HCT116 (cell line): ENCODE data around the gene SYTL4. TPM values are rescaled to one million over a fixed set of nuclear protein-coding genes. Genes with fewer than 3 reads are reported as not detected.

ENCODE experiments used
- ATAC-seq: fragments of 200-7000 bp; cut with Tn5 transposase; 2 replicates; pipeline ENCODE4 v1.9.1; 2020; ENCODE audit warnings: mild to moderate bottlenecking, moderate library complexity
- BruUV-seq: library from RNA; stranded (reverse); fragments of 400-500 nt; replicated peaks from 2 replicates; lab custom pipeline; 2021; lab: Mats Ljungman, UMichigan
- CTCF ChIA-PET: fragments of 300-600 bp; sonication (Branson Sonifier 250); formaldehyde crosslinking; loops from one replicate; lab custom pipeline; 2021; ENCODE audit warnings: antibody characterized with exemption; lab: Charles Lee
- POLR2A ChIA-PET: fragments of 300-600, 350-600 bp; sonication (Branson Sonifier 250); formaldehyde crosslinking; loops from one replicate; lab custom pipeline; 2021; ENCODE audit warnings: antibody characterized with exemption; lab: Charles Lee
- RAD21 ChIA-PET, 2 experiments: fragments of 300-600 bp; sonication (Branson Sonifier 250); formaldehyde crosslinking; loops; one replicate each; lab custom pipeline; 2023; ENCODE audit warnings: low total read pairs in 2 of 2; ENCODE audit not compliant: uncharacterized antibody in 2 of 2, unreplicated experiment in 2 of 2, low non-redundant PET in 1 of 2; lab: Charles Lee
- DNase-seq: peaks from one replicate; pipeline ENCODE4 v3.0.0-alpha.2; 2010; ENCODE audit warnings: low read depth, low spot score
- H2AFZ ChIP-seq: fragments of 200-600 bp; shearing (Covaris generic), sonication (generic); 2 replicates; pipeline ENCODE4 v1.6.1; 2017; ENCODE audit warnings: low read depth, mixed run types, mixed read lengths, antibody characterized with exemption, low read length; ENCODE audit not compliant: poor library complexity, severe bottlenecking
- H3K27ac ChIP-seq: 2 replicates; pipeline ENCODE4 v1.5.1; 2012; ENCODE audit warnings: low read depth, low read length
- H3K27me3 ChIP-seq: fragments of 200-600 bp; sonication (generic); 2 replicates; pipeline ENCODE4 v1.6.1; 2016; ENCODE audit warnings: mixed run types, low read length, mixed read lengths; ENCODE audit not compliant: insufficient read depth
- H3K36me3 ChIP-seq, 2 experiments: fragments of 200-500 bp in 1 of 2; fragments of 200-600 bp in 1 of 2; sonication (Bioruptor generic) in 1 of 2; sonication (generic) in 1 of 2; 2 replicates each; pipeline versions ENCODE4 v1.5.1 to v1.6.1; 2014 to 2016; ENCODE audit warnings: low read length in 2 of 2, inconsistent platforms in 1 of 2, mixed read lengths in 1 of 2, mixed run types in 1 of 2; ENCODE audit not compliant: insufficient read depth in 2 of 2, control insufficient read depth in 1 of 2
- H3K4me1 ChIP-seq, 2 experiments: fragments of 200-600 bp in 1 of 2; sonication (generic) in 1 of 2; 2 replicates each; pipeline versions ENCODE4 v1.5.1 to v1.6.1; 2012 to 2017; ENCODE audit warnings: low read length in 2 of 2, inconsistent platforms in 1 of 2, mild to moderate bottlenecking in 1 of 2, mixed read lengths in 1 of 2, mixed run types in 1 of 2, moderate library complexity in 1 of 2; ENCODE audit not compliant: insufficient read depth in 2 of 2, control insufficient read depth in 1 of 2
- H3K4me2 ChIP-seq: fragments of 200-600 bp; sonication (generic); 2 replicates; pipeline ENCODE4 v1.6.1; 2017; ENCODE audit warnings: mixed run types, low read length, mixed read lengths
- H3K4me3 ChIP-seq, 2 experiments: fragments of 200-600 bp in 1 of 2; sonication (generic) in 1 of 2; replicated peaks in 1 of 2; 2 replicates each; pipeline ENCODE4 v1.5.1; 2011 to 2016; ENCODE audit warnings: low read length in 2 of 2, control low read depth in 1 of 2, low read depth in 1 of 2, mild to moderate bottlenecking in 1 of 2, mixed read lengths in 1 of 2, mixed run types in 1 of 2
- H3K79me2 ChIP-seq: fragments of 200-600 bp; sonication (generic); 2 replicates; pipeline ENCODE4 v1.6.1; 2017; ENCODE audit warnings: mild to moderate bottlenecking, mixed run types, low read length, moderate library complexity, mixed read lengths; ENCODE audit not compliant: insufficient read depth
- H3K9ac ChIP-seq: fragments of 200-600 bp; sonication (generic); 2 replicates; pipeline ENCODE4 v1.6.1; 2016; ENCODE audit warnings: low read length, mixed read lengths
- H3K9me2 ChIP-seq: fragments of 200-600 bp; sonication (generic), shearing (Covaris generic); 2 replicates; pipeline ENCODE4 v1.6.1; 2017; ENCODE audit warnings: mixed run types, mild to moderate bottlenecking, moderate library complexity; ENCODE audit not compliant: insufficient read depth
- H3K9me3 ChIP-seq, 2 experiments: fragments of 200-500 bp in 1 of 2; fragments of 200-600 bp in 1 of 2; sonication (Bioruptor generic) in 1 of 2; sonication (generic) in 1 of 2; 2 replicates each; pipeline ENCODE4 v1.6.1; 2014 to 2017; ENCODE audit warnings: low read length in 2 of 2, mixed read lengths in 2 of 2, inconsistent platforms in 1 of 2, low read depth in 1 of 2, mild to moderate bottlenecking in 1 of 2, mixed run types in 1 of 2, moderate library complexity in 1 of 2; ENCODE audit not compliant: control insufficient read depth in 1 of 2, insufficient read depth in 1 of 2
- H4K20me1 ChIP-seq: fragments of 200-600 bp; sonication (generic), shearing (Covaris generic); 2 replicates; pipeline ENCODE4 v1.6.1; 2017; ENCODE audit warnings: mixed run types, mild to moderate bottlenecking, moderate library complexity; ENCODE audit not compliant: insufficient read depth
- CBX3 ChIP-seq: IDR thresholded peaks from 2 replicates; pipeline ENCODE4 v1.6.1; 2012; ENCODE audit warnings: low read depth
- CEBPB ChIP-seq: IDR thresholded peaks from 2 replicates; pipeline ENCODE4 v1.6.1; 2012; ENCODE audit warnings: low read depth
- EGR1 ChIP-seq: IDR thresholded peaks from 2 replicates; pipeline ENCODE4 v1.6.1; 2012; ENCODE audit warnings: low read depth
- ELF1 ChIP-seq: IDR thresholded peaks from 2 replicates; pipeline ENCODE4 v1.6.1; 2012; ENCODE audit warnings: low read depth, borderline replicate concordance
- EZH2 ChIP-seq: fragments of 200-600 bp; sonication (generic); IDR thresholded peaks from 2 replicates; pipeline ENCODE4 v1.6.1; 2017; ENCODE audit warnings: antibody characterized with exemption, mixed run types
- EZH2phosphoT487 ChIP-seq: fragments of 200-600 bp; IDR thresholded peaks from 2 replicates; pipeline ENCODE4 v1.6.1; 2018; ENCODE audit warnings: antibody characterized with exemption, borderline replicate concordance
- JUND ChIP-seq: IDR thresholded peaks from 2 replicates; pipeline ENCODE4 v1.6.1; 2012
- RAD21 ChIP-seq: IDR thresholded peaks from 2 replicates; pipeline ENCODE4 v1.6.1; 2012; ENCODE audit warnings: low read depth, mild to moderate bottlenecking
- SIN3A ChIP-seq: IDR thresholded peaks from 2 replicates; pipeline ENCODE4 v1.6.1; 2012; ENCODE audit warnings: low read depth
- SRF ChIP-seq: IDR thresholded peaks from 2 replicates; pipeline ENCODE4 v1.6.1; 2012; ENCODE audit warnings: low read depth
- TCF7L2 ChIP-seq: IDR thresholded peaks from 2 replicates; pipeline ENCODE4 v1.7.0; 2011; ENCODE audit warnings: borderline replicate concordance, inconsistent platforms; ENCODE audit not compliant: insufficient read depth, insufficient read length; ENCODE audit errors: extremely low read depth
- YY1 ChIP-seq: IDR thresholded peaks from 2 replicates; pipeline ENCODE4 v1.6.1; 2011; ENCODE audit warnings: low read length, low read depth, moderate library complexity, mild to moderate bottlenecking; ENCODE audit not compliant: insufficient replicate concordance; ENCODE audit errors: extremely low read depth
- ZFX ChIP-seq: fragments of 450-650 bp; IDR thresholded peaks from 2 replicates; pipeline ENCODE4 v1.6.1; 2017
- ZNF274 ChIP-seq: fragments of 200-500 bp; sonication (Bioruptor generic); IDR thresholded peaks from 2 replicates; pipeline ENCODE4 v1.6.1; 2014; ENCODE audit warnings: mild to moderate bottlenecking, low read depth, low read length, inconsistent platforms
- intact Hi-C: fragments of 100-400 bp; cut with micrococcal nuclease; formaldehyde crosslinking; loops from 2 replicates; pipeline ENCODE4 v1.10.0; 2022
- total RNA-seq: library from RNA; stranded (reverse); gene quantifications from one replicate; pipeline ENCODE4 v1.2.1, GENCODE V29; 2021; ENCODE audit not compliant: unreplicated experiment
- TF ChIP-seq, protein P1 (sequence below): IDR thresholded peaks from 2 replicates; pipeline ENCODE4 v1.6.1; 2012; ENCODE audit warnings: low read depth
- TF ChIP-seq, protein P2 (sequence below): IDR thresholded peaks from 2 replicates; pipeline ENCODE4 v1.6.1; 2012

SYTL4 gene
- total RNA-seq, 1 experiment from 2014 or later = 8.8 TPM

DNA sequence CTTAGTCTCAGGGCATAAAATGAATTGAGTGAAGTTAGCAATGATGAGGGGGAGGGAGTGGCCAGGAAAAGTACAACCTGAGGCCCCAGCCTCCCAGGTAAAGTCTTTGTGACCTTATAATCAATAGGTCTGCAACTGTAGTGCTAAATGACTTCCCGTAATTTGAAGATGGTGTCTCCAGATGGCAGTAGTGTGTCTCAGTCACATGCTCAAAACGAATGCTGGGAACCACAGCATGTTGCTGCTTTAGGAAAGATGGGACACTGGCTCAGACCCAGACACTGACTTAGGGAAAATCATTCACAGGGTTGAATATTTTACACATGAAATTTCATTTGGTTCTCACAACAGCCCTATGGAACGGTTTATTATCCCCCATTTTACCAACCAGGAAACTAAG is 77.7 kb downstream of the SYTL4 start (continued):
- TF ChIP-seq ELF1 (no peak), SIN3A (no peak), CEBPB (no peak), JUND (no peak), SRF (no peak), YY1 (peak; percentile 23), EZH2phosphoT487 (no peak), ZFX (no peak), ZNF274 (no peak), EZH2 (no peak), EGR1 (no peak), CBX3 (peak; percentile 47; the same call in 1 of the 2 replicates), TCF7L2 (no peak)
- TF ChIP-seq, protein P1, sequence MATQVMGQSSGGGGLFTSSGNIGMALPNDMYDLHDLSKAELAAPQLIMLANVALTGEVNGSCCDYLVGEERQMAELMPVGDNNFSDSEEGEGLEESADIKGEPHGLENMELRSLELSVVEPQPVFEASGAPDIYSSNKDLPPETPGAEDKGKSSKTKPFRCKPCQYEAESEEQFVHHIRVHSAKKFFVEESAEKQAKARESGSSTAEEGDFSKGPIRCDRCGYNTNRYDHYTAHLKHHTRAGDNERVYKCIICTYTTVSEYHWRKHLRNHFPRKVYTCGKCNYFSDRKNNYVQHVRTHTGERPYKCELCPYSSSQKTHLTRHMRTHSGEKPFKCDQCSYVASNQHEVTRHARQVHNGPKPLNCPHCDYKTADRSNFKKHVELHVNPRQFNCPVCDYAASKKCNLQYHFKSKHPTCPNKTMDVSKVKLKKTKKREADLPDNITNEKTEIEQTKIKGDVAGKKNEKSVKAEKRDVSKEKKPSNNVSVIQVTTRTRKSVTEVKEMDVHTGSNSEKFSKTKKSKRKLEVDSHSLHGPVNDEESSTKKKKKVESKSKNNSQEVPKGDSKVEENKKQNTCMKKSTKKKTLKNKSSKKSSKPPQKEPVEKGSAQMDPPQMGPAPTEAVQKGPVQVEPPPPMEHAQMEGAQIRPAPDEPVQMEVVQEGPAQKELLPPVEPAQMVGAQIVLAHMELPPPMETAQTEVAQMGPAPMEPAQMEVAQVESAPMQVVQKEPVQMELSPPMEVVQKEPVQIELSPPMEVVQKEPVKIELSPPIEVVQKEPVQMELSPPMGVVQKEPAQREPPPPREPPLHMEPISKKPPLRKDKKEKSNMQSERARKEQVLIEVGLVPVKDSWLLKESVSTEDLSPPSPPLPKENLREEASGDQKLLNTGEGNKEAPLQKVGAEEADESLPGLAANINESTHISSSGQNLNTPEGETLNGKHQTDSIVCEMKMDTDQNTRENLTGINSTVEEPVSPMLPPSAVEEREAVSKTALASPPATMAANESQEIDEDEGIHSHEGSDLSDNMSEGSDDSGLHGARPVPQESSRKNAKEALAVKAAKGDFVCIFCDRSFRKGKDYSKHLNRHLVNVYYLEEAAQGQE = no peak

DNA sequence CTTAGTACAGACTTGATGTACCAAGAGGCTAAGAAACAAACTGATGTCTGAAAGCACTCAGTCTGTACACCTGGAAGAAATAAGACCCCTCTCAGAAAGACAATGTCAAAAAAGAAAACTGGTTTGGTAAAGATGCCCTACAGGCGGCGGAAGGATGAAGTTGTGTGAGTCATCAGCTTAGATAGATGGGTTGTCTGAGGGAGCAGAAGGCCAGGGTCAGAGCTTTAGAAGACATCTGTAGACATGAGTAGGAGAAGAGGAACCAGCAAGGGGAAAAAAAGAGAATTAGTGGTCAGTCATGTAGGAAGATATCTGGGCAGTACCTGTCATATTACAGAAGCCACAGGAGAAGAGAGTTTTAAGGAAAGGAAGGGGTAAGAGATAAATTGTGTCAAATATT is 79.7 kb downstream of the SYTL4 start:
- TF ChIP-seq JUND = no peak
- TF ChIP-seq SRF = no peak
- no peak for TF ChIP-seq RAD21
- TF ChIP-seq, protein P2, sequence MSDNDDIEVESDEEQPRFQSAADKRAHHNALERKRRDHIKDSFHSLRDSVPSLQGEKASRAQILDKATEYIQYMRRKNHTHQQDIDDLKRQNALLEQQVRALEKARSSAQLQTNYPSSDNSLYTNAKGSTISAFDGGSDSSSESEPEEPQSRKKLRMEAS = no peak
- no peak for TF ChIP-seq EZH2
- TF ChIP-seq, protein P1 = no peak
- TF ChIP-seq YY1 = no peak
- TF ChIP-seq ZNF274 = no peak
- TF ChIP-seq, all 23 proteins: peak for 0
- no peaks in the 10 kb centered on the region for H4K20me1 ChIP-seq
- no peak overlapping the region for H3K9ac ChIP-seq
- no TSS peak for BruUV-seq
- H3K36me3 ChIP-seq = no peaks in the 10 kb centered on the region
- no peaks in the 10 kb centered on the region for H3K79me2 ChIP-seq
- ATAC-seq (no peak), DNase-seq (no peak)
- H3K27me3 ChIP-seq = no peaks in the 10 kb centered on the region
- H3K9me3 ChIP-seq = no peaks in the 10 kb centered on the region
- no peak overlapping the region for H3K4me2 ChIP-seq
- peaks cover 0 to 32% of the 10 kb centered on the region in 2 experiments; a peak in 2 of 4 replicates for H3K4me1 ChIP-seq
- H3K9me2 ChIP-seq = no peaks in the 10 kb centered on the region
- H3K27ac ChIP-seq = no peak overlapping the region
- H3K4me3 ChIP-seq = no peak overlapping the region
- intact Hi-C loops = no loop called here
- RAD21 ChIA-PET = no interaction called here
- CTCF ChIA-PET = no interaction called here
- POLR2A ChIA-PET = no interaction called here
- H2AFZ ChIP-seq = no peak overlapping the region
